NCI-H345 (cell line): ENCODE results near the gene WDPCP.
A peak's percentile ranks its signal among the peaks of the same experiment; 100 is the strongest.
"Not testable (repeated sequence)": the region's sequence is repeated elsewhere in the genome, so short reads cannot be mapped to it uniquely, and the experiment has no call there.

Experiments used
- DNase-seq: peaks from one replicate; lab custom pipeline; 2025; lab: John Stamatoyannopoulos, UW

Gene WDPCP

DNA sequence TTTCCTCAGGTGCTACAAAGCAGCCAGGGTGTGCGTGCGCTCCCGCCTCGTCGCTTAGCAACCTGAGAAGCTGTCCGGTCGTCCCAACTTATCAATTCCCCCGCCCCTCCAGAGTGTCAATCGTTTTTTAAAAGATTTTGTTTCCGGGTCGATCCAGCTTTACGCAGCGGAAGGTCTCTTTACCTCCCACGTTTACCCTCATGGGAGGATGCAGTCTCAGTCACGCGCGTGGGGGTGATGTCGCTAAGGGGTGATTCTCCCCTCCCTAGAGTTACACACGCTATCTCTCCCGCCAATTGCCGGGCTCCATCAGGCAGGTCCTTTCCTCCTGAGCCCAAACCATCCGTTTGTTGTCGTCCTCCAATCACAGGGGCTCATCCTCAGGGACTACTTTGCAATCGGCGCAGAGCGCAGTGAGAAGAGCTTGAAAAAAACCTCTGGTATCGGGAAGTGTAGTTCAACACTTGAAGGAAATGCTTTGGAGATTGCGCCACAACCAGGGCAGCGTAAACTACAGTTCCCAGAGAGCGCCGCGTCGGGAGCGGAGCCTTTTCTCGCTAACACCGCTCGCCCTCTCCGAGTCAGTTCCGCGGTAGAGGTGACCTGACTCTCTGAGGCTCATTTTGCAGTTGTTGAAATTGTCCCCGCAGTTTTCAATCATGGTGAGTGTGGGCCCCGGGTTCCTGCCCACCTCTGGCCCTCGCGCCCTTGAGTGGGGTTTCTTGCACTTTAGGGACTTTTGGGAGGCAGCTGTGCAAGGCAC is at the start of gene WDPCP, which contains the start of gene MDH1:
Gene WDPCP, minus strand, starts transcription at position 93 of the 763 bp plus-strand sequence. CDS start 206 bp downstream, outside the sequence.
Gene MDH1, plus strand, starts transcription at position 579 of the 763 bp plus-strand sequence. Its CDS starts 81 bp downstream, at position 660.
- DNase-seq: peak; percentile 99

- no peak for DNase-seq
Observed at GRCh38 chr2:63632382-63632781, 44.1 kb upstream of the WDPCP start.

DNA sequence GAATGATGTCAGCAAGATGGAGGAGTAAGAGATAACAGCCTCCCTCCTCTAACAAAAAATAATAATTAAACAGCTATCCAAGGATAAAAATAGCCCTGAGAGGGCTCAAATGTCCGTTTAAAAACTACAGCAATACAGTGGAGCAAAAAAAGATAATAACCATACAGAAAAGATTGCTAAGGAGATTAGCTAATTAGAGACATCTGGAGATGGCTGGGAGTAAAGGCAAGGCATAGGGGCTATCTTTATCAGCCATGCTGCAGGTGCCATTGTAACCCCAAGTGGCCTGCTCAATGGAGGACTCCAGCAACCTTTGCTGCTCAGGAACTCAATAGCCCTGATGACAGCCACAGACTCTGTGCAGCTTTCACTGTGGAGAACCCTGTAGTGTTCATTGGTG is 43.2 kb upstream of the WDPCP start:
- DNase-seq: no peak

- DNase-seq: no peak
Observed at GRCh38 chr2:63628403-63628942, 40.2 kb upstream of the WDPCP start.

GRCh38 chr2:63627866-63628265 is 39.6 kb upstream of the WDPCP start:
- no peak for DNase-seq

DNA sequence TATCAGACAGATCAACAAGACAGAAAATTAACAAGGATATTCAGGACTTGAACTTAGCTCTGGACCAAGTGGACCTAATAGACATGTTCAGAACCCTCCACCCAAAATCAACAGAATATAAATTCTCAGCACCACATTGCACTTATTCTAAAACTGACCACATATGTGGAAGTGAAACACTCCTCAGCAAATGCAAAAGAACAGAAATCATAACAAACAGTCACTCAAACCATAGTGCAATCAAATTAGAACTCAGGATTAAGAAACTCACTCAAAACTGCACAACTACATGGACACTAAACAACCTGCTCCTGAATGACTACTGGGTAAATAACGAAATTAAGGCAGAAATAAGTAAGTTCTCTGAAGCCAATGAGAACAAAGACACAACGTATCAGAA is 35.5 kb upstream of the WDPCP start:
- not testable (repeated sequence) for DNase-seq

DNA sequence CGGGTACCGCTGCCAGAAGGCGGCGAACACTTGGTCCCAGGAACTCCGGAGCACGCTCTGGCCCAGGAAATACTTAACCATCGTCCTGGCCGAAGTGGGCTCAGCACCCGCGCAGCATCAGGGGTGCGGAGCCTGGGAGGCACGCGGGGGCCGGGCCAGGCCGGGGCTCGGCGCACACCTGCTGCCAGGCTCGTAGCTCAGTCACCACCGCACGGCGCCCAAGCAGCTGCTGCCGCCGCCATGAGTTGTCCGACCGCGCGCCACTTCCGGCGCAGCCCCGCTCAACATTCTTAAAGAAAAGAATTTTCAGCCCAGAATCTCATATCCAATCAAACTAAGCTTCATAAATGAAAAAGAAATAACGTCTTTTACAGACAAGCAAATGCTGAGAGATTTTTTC is 34.5 kb upstream of the WDPCP start:
- no peak for DNase-seq

- no peak for DNase-seq
Observed at GRCh38 chr2:63619328-63619727, 31.1 kb upstream of the WDPCP start.

- no peak for DNase-seq
Observed at GRCh38 chr2:63617366-63617765, 29.1 kb upstream of the WDPCP start.

DNA sequence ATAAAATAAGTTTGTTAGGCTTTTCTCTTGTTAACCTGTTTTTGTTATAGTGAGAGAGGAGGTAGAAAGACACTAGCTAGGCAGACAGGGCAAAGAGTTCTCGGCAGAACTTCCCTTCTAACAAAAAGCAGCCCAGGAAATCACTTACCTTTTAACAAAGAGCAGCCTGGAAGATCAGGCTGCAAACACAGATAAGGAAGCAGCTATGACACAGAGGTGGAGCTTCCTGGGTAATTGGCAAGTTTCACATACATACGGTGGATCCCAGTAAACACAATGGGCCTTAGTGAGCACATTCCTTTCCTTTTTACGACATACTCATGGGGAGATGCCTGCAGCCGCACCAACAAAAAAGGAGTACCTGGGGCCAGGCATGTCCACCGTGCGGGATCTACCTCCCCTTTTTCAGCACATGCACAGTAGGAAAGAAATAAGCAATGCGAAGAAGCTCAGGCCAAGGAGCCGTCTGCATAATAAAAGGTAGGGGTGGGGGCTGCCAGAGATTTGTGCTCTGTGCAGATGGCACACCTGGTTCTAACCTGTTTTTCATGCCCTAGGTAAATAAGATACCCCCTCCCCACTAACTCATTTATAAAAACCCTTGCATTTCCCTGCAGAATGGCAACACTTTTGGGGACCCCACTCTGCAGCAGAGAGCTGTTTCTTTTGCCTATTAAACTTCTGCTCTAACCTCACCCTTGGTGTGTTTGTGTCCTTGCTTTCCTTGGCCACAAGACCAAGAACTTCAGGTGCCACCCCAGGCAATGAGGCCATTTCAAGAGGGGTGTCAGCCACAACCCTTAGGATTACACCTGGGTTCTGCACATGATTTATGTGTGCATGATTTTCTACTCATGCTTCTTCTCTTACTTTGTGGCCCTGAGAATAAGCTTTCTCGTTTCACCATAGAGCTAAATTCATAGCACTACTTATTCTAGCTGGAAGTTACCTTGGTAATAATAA is 27.0 kb upstream of the WDPCP start:
- no peak for DNase-seq

DNA sequence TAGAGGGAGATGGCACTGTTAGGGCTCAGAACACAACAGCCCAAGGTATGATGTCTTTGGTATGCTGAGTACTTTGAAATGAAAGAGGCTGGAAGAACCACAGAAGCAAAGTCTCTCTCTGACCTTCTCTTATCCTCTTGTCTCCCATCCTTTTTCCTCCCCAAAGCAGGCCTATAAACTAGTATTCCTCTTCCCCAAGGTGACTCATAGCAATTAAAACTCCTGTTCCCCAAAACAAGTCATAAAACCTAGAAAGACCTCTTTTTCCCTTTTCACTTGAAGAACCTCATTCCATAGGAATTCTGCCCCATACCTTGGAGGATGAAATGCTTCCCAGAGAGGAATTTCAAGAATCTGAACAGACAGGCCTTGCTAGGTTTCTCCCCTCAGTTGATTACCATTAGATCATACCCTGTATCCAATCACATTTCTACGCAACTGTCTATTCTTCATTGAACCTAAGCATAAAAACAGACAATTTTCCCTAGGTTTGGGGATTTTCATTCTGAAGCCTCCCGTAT is 26.2 kb upstream of the WDPCP start:
- DNase-seq: no peak

DNA sequence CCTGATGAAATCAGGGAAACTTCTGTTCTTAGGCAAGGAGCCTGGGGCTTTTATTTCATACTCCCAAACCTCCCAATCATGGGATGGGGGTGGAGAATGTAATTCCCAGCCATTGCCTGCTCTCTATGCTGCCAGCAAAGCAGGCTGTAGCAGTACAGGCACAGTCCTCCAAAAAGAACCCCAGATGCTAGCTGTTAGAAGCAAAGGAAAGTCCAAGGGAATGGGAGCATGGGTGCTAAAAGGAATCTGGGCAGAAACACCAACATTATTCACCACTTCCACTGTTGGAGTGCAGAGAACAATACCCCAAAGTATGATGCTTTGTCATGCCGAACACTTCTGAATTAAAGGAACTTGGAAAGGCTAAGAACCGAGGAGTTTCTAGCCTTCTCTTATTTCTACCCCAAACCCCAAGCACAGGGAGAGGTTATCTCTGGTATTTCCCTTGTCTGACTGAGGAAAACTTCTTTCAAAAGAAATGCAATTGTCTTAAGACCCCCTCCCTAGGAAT is 25.2 kb upstream of the WDPCP start:
- DNase-seq: no peak

GRCh38 chr2:63610525-63610924 is 22.2 kb upstream of the WDPCP start:
- DNase-seq: no peak

DNA sequence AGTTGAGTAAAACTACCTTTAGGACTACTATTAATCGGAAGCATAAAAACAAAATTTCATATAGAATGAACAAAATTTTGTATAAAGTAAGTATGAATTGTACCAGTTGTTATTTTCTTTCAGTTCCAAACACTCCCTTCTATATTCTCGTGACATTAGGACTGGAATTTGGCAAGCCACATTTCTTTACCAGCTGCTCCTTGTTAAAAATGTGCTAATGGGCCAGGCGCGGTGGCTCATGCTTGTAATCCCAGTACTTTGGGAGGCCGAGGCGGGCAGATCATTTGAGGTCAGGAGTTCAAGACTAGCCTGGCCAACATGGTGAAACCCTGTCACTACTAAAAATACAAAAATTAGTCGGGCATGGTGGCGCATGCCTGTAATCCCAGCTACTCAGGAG is 20.6 kb upstream of the WDPCP start:
- not testable (repeated sequence) for DNase-seq

DNA sequence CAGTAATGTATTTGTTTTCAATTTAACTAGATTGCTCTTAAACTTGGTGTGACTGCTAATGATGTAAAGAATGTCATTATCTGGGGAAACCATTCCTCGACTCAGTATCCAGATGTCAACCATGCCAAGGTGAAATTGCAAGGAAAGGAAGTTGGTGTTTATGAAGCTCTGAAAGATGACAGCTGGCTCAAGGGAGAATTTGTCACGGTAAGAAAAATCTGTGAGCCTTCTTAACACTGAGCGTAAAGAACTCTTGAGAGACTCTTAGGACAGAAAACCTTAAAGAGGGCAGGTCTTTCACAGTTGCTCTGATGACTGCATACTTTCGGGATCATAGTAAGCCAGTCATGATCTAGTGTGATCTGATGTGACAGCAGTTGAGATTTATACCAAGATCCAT is 16.4 kb upstream of the WDPCP start:
- no peak for DNase-seq

- no peak for DNase-seq
Observed at GRCh38 chr2:63600881-63601460, 12.7 kb upstream of the WDPCP start.

DNA sequence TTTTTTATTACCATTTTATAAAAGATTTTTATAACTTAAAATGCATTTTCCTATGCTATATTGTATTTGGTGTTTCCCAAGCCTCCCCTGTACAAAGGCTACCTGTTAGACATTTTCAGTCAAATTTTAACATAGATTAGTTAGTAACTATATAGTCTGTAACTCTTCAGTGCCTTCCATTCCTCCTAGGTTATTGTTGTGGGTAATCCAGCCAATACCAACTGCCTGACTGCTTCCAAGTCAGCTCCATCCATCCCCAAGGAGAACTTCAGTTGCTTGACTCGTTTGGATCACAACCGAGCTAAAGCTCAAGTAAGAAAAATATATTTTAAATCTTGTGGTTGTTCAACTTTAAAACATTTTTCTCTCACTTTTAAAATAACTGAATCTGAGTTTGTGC is 10.7 kb upstream of the WDPCP start:
- no peak for DNase-seq

- DNase-seq: no peak
Observed at GRCh38 chr2:63596401-63596883, 8.2 kb upstream of the WDPCP start.

DNA sequence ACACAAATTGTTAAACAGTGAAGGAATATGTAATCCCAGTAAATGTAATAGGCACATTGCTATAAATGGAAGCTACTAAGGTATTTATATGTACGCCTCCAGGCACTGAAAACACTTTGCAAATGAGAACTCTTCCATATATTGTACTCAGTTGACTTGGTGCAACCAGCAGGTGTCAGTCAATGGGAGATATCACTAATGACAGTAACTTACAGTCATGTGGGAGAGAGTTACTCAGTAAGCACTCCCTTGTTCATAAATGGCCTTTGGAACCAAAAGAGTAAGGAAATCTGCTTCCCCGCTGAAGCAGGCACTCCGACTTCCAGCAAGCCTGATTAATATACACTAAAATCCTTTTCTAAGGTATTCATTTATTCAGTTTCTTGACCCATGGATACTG is 6.4 kb upstream of the WDPCP start:
- no peak for DNase-seq

DNA sequence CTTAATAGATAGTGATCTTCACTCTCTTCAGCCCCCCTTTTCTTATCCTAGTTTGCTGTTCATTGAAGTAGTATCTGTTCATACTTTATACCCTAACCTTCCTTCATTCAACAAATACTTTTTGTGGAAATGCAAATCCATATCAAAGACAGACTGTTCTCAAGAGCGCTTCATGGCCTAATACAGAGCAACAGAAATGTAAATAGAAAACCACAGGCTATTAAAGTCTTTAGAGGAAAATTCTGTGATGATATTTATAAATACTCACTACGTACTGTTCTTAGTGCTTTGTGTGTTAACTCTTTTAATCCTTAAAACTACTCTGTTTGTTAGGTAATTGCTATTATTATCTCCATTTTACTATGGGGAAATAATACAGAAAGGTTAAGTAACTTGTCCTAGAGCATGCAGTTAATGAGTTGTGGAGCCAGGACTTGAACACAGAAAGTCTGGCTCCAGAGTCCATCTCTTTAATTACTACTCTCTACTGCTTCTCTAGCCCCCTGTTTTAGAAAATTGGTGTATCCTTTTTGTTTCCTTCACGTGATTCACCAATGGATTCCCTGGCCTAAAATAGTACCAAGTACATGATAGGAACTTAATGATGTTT is 3.4 kb upstream of the WDPCP start:
- no peak for DNase-seq
